Activated naive CD4-positive, alpha-beta T cell (primary cell): ENCODE measurements around the gene MYH15.
"Not testable (repeated sequence)": the region's sequence is repeated elsewhere in the genome, so short reads cannot be mapped to it uniquely, and the experiment has no call there.

ENCODE experiments used
- DNase-seq, 4 experiments: peaks; one replicate each; lab custom pipeline; 2025; lab: John Stamatoyannopoulos, UW

The MYH15 gene

DNA sequence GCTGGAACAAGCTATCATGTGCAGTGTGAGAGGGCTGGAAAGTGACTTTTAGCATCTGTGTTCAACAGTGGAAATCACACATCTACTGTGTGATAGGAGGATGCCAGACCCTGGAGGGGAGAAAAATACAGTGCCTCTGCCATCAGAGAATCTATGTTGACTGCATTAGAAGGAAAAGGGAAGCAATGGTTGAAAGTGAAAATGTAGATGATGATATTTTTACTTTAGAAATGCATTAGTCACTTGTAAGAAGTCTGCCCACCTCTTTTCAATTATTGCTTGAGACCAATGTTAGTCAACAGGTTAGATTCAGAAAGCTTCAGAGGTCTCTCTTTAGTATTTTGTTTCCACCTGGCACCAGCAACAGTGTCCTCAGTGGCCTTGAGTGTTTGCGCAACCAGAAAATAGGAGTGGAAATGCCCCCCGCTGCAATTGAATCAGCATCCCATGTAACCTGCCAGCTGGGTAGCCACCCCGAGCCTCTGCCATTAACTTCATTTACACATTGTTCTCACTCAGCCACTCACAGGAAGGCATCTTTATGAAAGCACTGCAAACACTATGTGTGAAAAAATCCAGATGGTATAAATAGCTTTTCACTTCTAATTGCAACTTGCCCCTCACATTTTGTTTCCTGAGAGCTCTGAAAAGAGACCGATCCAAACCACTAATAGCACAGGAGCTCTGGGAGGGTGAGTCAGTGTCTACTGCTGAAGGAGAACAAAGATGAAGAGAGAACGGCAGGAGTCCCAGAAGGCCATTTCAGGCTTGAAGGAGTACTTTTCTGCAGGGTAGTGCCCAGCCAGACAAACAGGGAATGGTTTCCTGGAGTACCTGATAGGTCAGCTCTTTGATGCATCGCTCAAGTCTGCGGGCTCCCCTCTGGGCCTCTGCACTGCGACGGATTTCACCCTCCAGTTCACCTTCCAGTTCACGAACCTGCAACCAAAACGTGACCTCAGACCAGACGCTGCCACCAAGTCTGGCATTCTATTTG, 122.0 kb downstream of the MYH15 start:
- no peak for DNase-seq

DNA sequence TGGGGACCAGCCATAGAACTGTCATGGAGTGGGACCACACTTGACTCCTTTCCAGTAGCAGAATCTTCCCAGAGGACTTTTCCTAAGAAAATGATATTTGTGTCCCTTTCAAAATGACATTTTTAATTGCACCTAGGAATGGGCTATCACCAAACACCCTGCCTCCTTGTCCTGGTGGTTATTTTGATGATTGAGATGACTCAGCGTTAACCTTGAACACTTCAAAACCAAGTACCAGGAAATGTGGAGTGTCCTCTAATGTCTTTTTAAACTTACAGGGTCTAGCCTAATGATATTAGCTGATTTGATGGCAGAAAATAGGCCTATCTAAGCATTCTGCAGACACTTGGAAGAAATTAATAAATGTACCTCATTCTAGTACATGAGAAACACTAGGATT, 123.3 kb downstream of the MYH15 start:
- DNase-seq = no peak

DNA sequence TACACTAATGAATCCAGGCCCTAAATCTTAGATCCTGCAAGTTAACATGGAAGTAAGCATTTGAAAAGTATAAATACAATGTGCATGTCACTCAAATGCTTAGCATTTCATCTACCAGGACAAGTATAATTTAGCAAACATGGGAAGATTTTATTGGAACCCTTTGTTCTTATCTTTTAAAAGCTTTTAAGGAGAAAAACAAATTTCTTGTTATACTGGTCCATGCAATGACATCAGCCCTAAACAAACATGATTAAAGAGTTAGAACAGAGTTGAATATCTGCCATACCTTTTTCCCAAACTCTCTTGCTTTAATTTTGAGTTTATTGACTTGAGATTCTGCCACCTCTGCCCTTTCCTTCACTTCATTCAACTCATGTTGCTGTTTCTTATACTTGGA, 127.1 kb downstream of the MYH15 start:
- DNase-seq = no peak

DNA sequence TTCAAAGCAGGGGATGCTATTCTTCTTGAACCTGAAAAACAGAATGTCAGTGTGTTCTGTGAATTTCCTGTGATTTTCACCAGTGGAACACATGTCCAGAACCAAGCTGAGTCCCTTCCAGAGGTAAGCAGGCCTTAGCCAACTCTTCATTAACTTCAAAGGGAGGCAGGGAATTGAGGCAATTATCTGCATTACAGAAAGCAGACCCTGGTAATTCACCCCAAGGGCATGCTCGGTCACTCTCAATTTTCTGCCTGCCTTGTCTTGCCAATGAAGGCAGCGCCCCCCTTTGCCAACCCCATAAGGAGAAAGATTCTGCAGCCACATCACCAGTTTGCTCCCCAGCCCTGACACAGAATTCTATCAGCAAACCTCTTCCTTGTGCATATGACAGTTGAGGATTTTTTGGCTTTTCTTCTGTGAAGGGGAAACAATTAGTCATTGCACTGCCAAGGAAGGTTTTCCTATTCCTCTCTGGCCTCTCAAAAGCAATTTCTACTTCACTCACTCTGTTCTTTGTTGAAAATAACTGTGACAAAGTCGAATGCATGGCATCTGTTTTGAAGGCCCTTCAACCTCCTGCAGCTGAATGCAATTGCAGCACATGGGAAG, 128.8 kb downstream of the MYH15 start:
- no peak for DNase-seq

DNA sequence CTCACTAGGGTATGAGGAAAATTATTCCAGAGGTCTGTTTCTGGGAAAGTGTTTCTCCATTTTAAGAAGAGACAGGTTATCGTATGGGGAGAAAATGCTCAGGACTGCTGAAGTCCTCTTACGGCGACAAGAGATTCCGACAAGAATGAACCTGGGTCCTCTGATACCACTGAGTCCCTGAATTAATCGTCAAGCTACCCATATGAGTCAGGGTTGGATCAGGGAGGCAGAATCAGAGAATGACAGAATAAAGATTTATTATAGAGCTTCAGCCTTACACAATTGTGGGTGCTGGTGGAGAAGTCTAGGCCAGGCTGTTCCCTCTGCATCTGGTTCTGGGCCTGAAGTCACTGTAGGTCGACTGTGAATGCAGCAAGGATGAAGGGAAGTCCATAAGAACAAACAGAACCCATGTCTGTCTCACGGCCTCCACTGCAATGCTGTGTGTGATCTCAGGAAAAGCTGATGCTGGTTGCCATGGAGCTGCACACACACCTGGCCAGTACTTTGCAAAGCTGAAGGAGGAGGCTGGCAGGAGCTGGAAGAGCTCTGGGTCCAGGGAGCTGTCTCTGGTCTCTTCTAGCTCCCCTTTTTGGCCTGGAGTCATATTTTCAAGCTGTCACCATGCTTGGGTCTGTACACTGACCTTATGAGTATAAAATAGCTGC, 130.1 kb downstream of the MYH15 start:
- DNase-seq = no peak

DNA sequence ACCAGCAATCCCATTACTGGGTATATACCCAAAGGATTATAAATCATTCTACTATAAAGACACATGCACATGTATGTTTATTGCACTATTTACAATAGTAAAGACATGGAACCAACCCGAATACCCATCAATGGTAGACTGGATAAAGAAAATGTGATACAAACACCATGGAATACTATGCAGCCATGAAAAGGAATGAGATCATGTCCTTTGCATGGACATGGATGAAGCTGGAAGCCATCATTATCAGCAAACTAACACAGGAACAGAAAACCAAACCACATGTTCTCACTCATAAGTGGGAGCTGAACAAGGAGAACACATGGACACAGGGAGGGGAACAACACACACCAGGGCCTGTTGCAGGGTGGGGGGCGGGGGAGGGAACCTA, 131.4 kb downstream of the MYH15 start:
- DNase-seq = not testable (repeated sequence)

DNA sequence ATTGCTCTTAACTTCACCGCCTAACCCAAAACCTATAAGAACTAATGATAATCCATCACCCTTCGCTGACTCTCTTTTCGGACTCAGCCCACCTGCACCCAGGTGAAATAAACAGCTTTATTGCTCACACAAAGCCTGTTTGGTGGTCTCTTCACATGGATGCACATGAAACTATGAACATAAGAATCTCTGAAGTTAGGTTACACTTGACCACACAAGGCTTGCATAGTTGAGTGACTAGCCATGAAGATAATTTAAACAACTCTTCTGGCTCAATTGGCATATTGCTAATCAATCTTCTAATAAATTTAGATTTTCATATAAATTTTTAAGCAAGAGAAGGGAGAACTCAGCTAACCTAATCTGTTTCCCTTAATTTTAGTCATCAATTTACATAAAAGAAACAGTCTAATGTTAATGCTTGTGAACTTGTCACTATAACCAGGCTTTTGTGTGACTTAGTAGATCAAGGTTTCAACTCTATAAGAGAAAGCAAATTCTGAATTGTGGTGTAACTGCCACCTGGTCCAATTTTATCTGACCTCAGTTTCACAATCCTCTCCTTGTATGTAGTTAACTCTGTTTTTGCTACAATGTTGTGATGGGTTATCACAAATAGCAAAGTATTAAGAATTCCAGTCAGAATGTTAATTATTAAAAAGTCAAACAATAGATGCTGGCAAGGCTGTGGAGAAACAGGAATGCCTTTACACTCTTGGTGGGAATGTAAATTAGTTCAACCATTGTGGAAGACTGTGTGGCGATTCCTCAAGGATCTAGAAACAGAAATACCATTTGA, 132.0 kb downstream of the MYH15 start:
- DNase-seq = no peak

DNA sequence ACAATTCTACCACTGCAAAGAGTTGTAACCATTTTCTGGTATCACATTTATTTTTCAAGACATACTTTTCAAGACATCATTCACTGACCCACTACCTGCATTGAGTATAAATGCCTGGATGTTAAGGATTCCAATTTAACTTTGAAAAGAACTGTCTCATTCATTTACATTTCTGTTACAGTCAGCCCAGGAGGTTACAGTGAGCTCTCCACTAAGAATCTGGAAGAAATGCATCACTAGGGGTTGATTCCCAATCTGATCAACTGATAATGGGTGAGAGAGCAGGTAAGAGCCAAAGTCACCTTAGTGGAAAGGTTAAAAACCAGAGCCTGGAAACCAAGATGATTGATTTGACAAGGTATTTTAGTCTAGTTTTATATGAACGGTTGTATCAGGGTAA, 133.0 kb downstream of the MYH15 start:
- DNase-seq = no peak

DNA sequence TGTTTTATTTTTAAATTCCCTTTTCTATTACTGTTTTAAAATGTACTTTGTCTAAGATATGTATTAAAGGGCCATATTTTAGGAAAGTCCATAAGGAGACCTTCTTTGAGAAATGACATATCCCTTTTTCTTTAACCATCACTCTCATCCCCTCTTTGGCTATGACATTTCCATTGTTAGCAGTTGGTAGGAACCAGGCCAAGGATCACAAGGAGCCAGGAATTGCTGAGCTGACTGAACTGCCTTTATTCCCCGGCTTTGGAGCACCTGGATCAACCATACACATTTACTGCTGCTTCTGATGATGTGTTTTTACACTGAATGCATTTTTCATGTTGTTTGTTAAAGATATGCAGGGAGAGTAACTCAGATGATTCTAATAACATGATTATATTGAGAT, 134.4 kb downstream of the MYH15 start:
- DNase-seq = no peak

DNA sequence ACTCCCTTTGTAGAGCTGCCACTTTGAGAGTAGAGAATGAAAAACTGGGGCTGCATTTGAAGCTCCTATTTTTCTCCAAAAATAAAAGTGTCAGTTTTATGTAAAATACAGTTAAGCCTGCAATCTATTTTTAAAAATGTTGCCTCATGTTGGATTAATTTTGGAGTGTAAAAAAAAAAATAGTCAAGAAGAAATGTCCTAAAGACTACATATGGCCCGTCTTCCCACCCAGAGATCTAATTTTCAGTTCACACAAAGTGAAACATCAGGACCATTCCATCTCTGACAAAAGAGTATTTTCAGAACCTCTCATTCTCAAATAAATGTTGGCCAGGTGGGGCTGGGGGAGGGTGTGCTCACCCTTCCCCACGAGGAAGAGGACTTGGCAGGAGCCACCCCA, 151.4 kb downstream of the MYH15 start:
- DNase-seq = no peak

DNA sequence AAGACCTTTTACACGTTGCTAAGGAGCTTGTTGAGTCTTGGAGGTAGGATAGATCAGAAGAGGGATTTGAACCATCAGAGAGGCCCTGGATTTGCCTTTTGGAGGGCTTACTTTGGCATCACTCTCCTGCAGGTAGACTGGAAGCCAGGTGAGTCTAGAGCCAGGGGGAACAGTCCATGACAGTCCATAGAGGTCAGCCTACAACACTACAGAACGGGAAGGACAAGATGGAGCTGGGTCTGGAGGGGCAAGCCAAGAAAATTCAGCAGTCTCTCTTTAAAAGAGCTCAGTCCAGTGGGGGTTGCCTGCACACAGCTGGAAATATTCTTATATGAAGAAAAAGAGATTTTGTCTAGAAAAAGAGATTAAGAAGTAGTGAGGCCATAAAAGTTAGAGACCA, 153.4 kb downstream of the MYH15 start:
- DNase-seq = no peak

DNA sequence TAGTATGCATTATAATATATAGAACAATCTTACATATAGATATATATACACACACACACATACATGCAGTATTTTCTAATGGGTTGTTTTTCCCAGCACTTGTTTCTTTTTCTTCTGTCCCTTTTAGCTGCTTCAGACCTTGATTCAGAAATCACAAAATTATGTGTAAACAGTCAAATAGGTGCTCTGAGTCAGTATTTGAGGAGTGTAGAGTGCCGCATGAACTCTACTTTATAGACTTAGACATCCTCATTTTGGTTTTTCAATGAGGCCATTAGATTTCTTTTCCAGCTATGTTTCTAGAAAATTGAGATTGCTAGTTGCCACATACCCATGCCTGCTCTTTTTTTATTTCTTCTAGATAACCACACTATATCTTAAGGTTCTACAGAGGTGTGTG, 155.8 kb downstream of the MYH15 start:
- DNase-seq = no peak

DNA sequence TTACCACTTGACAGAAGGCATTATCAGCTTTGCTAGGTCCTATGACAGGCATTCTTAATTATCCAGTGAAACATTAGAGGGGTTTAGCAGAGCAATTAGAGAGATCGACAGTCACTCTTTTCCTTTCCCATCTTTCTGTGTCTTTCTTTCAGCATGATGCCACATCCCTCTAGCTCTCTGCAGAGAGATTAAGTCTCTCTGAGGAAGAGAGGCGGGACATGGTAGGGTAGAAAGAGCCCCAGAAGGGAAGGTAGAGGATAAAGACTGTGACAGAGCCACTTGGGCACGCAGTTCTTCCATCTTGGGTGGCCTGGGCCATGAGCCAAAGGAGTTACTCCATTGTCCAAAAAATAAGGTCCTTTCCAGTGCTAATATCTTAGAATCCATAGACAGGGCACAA, 158.2 kb downstream of the MYH15 start:
- DNase-seq = no peak

DNA sequence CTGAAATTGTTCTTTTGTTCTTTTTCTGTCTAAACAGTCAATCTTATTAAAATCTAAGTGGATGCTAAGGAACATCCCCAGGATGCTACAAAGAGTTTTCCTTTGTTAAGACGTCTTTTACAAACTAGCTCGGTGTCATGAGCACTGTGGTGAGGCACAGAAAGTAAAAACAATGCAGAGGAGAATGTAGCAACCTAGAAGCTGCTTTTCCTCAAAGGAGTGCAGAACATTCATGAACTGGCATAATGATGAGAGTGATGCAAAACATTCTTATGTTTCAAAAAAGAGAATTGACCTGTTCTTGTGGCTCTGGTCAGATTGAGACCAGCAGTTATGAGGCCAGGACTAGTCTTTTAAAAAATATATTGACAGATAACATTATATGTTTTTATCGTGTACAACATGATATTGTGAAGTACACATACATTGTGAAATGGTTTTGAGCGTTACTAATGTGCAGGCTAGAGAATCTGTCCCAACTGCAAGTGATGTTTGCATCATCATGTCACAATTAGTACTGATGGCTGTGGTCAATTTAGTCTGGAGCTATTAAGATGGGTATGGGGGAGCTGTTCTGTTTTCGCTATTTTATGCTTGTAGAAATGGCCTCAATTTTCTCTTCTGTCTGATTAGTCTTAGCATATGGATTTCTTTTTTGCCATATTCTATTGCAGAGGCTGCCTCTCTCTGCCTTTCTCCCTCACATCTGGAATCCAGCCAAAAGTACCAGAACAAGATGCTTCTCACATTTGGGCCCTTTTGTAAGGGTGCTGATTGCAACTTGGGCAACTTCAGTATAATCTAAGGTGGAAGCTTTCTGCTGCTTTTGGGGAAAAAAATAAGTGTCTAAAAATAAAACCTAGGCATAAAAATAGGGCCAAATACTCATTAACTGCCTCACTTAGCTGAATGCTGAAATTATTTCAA, 163.8 kb downstream of the MYH15 start:
- no peak for DNase-seq

DNA sequence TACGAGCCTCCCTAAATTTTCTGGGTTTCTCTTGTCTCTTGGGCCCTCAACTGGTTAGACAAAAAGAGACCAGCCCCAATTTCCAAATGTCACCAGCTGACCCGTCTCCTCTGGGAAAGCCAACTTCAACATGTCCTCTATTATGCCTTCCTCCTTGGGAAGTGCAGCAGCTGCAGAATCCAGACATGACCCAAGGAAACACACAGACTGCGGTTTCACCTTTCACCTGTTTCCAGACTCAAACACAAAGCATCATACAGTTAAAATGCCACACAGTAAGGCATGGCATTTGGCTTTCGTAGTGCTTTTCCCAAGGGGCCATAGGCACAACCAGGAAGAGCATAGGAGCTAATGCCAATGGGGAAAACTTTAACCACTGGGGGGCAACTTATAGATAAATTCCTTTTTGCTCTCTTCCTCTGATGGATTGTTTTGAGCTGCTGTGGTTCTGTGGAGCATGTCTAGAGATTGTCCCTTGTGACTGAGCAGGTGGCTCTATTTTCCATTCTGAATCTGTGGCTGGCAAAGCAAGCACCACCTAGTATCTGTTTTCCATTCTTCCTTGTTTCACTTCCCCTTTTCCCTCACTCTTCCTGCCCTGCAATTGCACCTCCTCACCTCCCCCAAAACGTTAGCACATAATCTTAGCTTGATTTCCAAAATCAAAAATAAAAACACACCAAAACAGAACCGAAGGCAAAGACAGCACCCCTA, 164.7 kb downstream of the MYH15 start:
- no peak for DNase-seq

DNA sequence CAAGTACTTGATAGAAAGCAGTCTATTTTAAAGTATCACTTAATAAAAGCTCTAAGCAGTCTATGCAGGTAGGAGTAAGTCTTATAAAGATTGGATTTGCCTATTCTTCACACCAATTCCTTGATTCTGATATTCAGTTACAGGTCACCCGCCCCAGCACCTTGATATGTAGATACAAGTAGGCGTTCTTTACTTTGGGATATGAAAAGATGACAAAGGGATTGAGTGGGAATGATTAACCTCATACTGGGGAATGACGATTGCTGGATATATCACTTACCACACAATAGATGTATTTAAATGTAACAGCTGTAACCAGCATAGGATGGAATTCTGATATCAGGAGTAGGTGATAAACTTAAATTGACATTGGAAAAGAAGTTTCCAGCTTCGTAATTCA, 166.9 kb downstream of the MYH15 start:
- DNase-seq = no peak

DNA sequence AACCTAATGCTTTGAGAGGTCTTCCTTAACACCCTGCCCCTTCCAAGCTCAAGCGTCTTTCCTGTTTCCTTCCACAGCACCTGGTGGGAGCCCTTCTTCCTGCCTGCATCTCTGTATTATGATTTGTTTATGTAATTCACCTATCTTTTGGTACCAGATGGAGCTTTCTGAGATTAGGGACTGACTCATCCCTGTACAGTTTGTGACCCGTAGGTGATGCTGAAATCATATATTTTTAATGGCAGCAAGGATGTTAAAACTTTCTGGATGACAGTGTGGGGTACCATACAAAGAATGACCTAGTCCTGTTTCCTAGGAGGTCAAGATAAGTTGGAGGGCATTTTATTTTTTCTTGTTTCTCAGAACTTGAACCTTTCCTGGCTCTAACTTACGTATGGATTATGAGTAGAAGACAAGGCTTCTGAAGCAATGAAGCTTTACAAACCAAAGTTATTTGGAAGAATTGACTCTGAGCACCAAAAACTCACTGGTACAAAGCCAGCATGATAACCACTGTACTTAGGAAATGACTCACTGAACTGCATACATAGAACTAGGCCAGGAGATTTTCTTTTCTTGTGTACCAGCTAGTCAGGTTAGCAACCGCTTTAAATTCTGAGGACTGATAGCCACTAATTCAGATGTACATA, 167.4 kb downstream of the MYH15 start:
- DNase-seq = no peak

DNA sequence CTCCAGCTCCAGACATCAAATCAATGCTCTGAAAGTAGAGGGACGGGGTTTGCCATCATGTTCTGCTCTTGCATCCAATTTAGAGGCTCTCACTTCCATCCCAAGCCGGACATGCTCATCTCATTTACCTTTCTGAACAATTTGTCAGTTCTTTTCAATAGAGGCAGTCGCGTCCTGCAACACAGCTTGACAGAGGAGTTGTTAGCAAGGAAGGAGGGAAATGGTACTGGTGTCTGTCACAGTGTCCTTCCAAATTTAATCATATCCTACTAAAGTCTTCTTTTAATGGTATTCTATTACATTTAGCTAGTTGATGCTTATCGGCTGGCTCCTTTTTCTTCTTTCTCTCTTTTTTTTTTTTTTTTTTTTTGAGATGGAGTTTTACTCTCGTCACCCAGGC, 168.5 kb downstream of the MYH15 start:
- DNase-seq = no peak

DNA sequence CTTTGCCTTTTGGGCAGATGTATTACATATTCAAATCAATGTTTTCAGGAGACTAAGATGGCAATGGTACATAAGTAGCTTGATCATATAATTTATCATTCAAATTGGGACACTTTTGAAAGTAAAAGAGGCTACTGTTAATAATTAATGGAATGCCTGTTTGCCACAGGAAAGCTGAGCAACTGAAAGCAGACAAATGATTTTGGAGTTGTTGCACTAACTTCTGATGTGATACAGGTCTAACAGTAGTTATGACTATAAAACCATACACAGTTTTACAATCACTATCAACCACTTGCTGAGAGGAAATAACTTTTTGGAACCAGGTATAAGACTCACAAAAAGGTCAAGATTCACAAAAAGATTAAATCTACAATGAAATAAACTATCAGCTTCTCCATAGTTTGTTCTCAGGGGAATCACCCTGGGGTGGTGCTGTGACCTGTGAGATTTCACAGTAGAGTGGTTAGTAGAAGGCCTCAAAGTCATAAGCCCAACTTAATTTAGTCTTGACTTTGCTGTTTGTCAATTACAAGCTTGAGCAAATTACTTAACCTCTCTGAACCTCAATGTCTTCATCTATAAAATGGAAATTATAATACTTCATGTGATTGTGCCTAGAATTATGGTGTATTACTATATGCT, 171.4 kb downstream of the MYH15 start:
- DNase-seq = no peak
